Measurements from ENCODE around the gene CCSER1.
"Not testable (repeated sequence)": the region's sequence is repeated elsewhere in the genome, so short reads cannot be mapped to it uniquely, and the experiment has no call there.

CCSER1 gene

DNA sequence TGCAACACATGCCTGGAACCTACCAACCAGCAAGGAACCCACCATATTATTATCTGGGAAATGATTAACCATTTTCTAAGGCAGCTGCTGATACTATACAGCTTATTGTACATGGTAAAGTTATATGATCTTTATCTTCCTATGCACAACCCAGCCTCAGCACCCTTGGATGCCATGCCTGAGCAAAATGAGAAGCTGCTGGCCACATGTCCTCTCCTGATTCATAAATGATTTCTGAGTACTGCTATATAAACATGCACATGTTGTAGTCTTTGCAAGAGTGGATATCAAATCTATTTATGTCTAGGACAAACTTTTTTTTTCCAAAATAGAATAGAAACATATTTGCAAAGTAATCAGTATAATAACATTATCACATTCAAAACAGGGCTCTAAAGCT lies 1043.6 kb downstream of the CCSER1 start:
- DNase-seq (ENCODE audit: low spot score), result no peak

- peak; percentile 10 for DNase-seq (ENCODE audit: low spot score)
Measured at GRCh38 chr4:91171217-91171616, 1044.0 kb downstream of the CCSER1 start.

GRCh38 chr4:91185061-91185460 lies 1057.9 kb downstream of the CCSER1 start:
- DNase-seq (ENCODE audit: low spot score), result not testable (repeated sequence)

- DNase-seq (ENCODE audit: low spot score), result peak; percentile 5
Measured at GRCh38 chr4:91198951-91199350, 1071.8 kb downstream of the CCSER1 start.

DNA sequence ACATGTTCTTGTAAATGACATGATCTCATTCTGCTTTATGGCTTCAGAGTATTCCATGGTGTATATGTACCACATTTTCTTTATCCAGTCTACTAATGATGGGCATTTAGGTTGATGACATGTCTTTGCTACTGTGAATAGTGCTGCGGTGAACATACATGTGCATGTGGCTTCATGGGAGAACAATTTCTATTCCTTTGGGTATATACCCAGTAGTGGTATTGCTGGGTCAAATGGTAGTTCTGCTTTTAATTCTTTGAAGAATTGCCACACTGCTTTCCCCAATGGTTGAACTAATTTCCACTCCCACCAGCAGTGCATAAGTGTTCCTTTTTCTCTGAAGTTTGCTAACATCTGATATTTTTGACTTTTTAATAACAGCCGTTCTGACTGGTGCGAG lies 1080.3 kb downstream of the CCSER1 start:
- DNase-seq (ENCODE audit: low spot score), result no peak

GRCh38 chr4:91212211-91212610 lies 1085.0 kb downstream of the CCSER1 start:
- no peak for DNase-seq (ENCODE audit: low spot score)

- not testable (repeated sequence) for DNase-seq (ENCODE audit: low spot score)
Measured at GRCh38 chr4:91217831-91218403, 1090.7 kb downstream of the CCSER1 start.

DNA sequence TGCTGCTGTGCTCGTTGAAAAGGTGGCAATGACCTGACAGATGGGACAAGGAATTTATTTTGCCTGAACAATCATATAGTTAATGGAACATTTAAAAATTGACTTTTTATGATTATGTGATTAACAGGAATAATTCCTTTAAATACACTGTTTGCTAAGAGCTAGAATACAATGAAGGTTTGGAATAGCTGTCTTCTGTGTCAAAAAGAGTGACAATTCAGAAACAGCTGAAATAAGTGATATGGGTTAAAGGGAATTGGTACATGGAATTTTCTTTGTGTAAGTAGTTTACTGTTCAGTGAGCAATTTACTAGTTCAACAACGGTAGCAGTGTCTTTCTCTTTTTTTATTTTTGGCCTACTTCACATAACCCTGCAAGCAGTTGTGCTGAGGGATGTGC lies 1093.1 kb downstream of the CCSER1 start:
- no peak for DNase-seq (ENCODE audit: low spot score)

DNA sequence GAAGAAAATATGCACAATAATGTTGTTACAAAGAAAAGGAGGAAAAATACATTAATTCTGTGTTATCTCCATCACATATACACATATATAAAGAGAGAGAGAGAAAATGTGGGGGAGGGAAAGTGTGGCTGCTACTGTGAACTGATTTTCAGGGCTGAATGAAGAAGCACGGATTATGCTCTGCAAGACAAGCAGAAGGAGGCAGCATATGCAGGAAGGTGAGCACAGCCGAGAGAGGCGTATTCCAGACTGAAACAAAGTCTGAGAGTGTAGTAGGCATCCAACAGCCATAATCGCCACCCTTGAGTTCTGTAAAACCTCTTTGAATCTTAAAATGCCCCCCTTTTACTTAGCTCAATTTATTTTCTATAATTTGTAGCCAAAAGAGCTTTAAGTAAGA lies 1094.8 kb downstream of the CCSER1 start:
- DNase-seq (ENCODE audit: low spot score), result no peak

- DNase-seq (ENCODE audit: low spot score), result no peak
Measured at GRCh38 chr4:91226867-91227266, 1099.7 kb downstream of the CCSER1 start.

- DNase-seq (ENCODE audit: low spot score), result no peak
Measured at GRCh38 chr4:91228659-91229058, 1101.5 kb downstream of the CCSER1 start.

DNA sequence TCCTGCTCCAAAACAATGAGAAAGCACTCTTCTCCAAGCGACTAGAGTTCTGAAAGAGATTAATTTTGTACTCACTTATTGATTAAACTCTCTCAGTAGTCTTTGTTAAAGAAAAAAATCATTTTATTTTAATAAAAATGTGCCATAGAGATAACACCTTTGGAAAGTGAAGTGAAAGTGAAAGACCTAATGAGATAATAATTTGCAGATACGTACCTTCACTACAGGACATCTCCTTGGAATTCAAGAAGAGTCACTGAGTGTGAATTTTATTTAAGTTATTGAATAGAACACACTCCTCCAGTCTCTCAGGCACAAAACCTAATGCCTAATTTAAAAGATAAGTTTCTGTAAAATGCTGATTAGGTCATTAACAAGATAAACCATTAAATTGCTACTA lies 1106.0 kb downstream of the CCSER1 start:
- DNase-seq (ENCODE audit: low spot score), result no peak

GRCh38 chr4:91243132-91243531 lies 1115.9 kb downstream of the CCSER1 start:
- DNase-seq (ENCODE audit: low spot score), result peak; percentile 68

- DNase-seq (ENCODE audit: low spot score), result peak; percentile 47
Measured at GRCh38 chr4:91256043-91256442, 1128.8 kb downstream of the CCSER1 start.

DNA sequence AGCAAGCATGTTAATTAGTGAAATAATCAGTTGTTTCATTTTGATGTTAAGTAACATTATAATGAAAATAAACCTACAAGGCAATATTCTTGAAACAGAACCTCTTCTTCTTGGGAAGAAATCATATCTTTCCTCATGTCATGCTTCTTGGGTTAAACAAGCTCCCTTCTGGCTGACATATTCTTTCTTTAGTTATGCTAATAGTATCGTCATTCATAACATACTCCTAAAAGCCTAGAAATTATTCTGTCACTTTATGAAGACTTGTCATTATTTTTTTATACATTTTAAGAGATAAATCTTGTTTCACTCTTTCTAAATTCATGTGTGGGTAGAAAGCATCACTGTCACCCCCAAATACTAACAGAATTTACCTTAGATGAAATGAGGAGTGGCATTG lies 1129.6 kb downstream of the CCSER1 start:
- no peak for DNase-seq (ENCODE audit: low spot score)

DNA sequence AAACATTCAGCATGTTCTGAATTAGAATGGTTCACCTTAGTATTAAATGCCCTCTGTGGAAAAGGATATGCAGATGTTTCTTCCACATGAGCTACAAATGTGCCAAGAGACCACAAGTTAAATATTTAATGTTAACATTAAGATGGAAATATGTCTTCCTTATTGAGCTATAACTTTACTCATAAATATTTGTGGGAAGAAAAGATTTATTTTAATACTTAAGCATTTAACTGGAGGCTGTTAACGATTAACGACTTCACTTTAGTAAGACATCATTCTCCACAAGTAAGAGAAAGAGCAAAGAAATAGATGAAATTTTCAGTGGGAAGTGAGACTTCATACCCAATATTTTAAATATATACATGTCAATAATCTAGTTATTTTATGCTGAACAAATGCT lies 1130.5 kb downstream of the CCSER1 start:
- peak; percentile 60 for DNase-seq (ENCODE audit: low spot score)

DNA sequence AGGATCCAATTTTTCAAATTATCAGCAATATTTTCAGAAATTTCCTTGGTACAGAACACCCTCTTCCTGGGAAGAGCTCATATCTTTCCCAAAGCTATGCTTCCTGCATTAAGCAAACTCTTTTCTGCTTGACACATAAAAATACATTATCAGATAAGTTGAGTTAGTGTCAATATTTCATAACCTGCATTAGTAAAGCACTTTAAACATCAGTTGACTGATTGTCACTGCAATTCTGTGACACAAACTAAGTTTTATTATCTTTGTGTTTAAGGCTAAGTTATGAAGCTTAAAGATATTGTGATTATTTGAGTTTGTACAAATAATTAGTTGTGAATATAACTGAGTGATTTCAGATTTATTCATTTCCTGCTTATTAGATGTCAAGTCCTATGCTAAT lies 1131.1 kb downstream of the CCSER1 start:
- no peak for DNase-seq (ENCODE audit: low spot score)

GRCh38 chr4:91267543-91267942 lies 1140.3 kb downstream of the CCSER1 start:
- peak; percentile 48 for DNase-seq (ENCODE audit: low spot score)

DNA sequence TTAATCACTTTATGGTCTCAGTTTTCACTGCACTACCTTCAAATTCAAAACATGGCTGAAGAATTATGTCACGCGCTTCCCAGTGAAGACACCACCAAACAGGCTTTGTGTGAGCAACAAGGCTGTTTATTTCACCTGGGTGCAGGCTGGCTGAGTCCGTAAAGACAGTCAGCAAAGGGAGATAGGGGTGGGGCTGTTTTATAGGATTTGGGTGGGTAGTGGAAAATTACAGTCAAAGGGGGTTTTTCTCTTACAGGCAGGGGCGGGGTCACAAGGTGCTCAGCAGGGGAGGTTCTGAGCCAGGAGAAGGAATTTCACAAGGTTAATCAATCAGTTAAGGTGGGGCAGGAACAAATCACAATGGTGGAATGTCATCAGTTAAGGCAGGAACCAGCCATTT lies 1141.3 kb downstream of the CCSER1 start:
- DNase-seq (ENCODE audit: low spot score), result peak; percentile 28

DNA sequence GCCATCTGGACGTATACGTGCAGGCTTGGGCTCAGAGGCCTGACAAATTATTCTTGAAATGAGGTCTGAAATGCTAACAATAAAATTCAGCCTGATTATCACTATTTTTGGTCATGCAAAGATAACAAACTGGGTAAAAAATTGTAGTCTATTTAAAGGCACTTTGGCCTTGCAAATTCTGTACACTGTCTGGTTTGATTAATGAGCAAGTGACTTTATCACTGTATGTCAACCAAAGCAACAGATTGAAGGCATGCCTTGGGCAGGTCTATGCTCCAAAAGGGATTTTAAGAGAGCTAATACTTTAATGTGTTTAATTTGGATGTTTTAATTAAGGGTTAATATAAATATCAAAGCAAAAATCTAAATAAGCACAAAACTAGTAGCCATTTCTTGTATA lies 1141.7 kb downstream of the CCSER1 start:
- DNase-seq (ENCODE audit: low spot score), result no peak

- no peak for DNase-seq (ENCODE audit: low spot score)
Measured at GRCh38 chr4:91279899-91280298, 1152.7 kb downstream of the CCSER1 start.

DNA sequence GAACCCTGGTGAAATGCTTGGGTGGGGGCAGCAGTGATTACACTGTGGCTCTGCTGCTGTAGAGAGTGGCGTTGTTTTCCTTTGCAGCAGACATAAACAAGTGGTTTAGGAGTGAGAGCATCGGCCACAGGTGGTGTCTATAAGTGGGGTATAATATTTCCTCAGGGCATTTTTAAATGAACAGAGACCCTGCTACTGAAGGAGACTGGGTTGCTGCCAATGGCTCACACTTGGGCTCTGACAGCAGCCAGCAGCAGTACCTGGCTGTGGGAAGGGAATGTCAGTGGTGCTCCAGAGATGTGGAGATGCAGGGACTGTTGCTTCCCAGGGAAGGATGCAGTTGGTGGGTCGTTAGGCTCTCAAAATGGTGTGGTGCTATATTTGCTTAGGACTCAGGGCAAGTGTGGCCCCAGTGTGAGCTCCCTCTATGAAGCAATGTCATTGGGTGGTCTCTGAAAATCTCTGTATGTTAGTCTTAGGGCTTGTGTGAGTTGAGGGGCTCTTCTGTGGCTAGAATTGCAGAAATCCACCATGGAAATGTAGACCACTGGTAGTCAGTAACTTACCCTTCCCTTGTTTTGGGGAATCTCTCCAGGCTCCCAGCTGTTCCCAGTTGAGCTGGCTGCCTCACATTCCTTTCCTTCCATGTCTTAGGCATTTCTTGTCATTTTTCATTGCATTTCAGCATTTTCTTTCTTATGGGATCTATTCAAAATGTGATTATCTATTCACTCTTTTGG lies 1153.5 kb downstream of the CCSER1 start:
- DNase-seq (ENCODE audit: low spot score), result no peak

DNA sequence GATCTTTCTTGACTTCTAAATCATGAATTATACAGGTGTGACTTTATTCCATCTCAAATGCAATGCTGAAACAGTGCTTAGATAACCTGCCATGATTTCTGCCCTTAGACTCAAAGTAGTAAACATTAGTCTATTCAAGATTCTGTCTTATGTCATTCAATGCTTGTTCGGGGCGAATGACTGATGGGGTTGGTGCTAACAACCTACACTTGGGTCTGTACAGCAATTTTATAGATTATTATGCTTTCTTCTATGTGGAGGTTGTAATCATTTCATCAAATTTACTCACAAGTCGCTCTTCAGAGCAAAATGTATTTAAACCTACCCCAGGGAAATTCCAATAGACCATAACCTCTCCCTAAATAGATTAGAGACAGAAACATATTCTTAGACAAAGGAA lies 1155.0 kb downstream of the CCSER1 start:
- no peak for DNase-seq (ENCODE audit: low spot score)

GRCh38 chr4:91283726-91284230 lies 1156.6 kb downstream of the CCSER1 start:
- no peak for DNase-seq (ENCODE audit: low spot score)

All from kidney tubule cell (primary cell).